ENCODE data around the gene IZUMO4.
"Not testable (repeated sequence)": the region's sequence is repeated elsewhere in the genome, so short reads cannot be mapped to it uniquely, and the experiment has no call there.

IZUMO4 gene

DNA sequence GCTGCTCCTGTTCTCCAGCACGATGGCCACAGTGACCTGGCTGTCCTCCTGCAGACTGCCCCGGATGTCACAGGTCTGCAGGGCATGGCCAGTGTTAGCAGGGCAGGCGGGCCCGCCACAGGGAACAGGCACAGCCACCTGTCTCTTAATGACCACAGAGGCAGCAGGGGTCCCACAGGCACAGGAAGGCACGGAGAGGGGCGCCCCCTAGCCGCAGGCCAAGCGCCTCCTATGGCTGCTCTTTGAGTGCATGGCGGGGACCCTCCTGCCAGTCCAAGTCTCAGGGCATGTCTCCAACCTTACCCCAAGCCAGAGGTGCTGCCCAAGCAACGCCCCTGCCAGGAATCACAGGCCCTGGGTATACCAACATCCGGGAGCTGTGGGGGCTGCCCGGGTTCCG, 14.1 kb downstream of the IZUMO4 start:
- no peak for DNase-seq

GRCh38 chr19:2111425-2111824, 14.7 kb downstream of the IZUMO4 start:
- DNase-seq, result no peak

DNA sequence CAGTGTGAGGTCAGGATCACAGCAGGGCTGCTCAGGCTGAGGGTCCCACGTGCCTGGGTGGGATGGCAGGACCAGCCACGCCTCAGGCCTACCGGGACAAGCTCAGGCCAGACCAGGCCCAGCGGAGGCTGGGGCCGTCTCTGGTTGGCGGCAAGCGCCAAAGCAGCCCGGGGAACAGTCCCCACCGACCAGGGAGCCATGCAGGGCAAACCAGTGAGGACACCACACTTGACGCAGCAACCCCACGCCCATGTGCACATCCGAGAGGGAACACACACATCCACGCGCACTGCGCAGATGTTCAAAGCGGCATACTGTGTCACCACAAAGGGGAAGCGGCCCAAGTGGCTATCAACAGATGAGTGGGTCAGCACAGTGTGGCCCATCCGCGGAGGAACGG, 15.2 kb downstream of the IZUMO4 start:
- no peak for DNase-seq

- DNase-seq, result peak in 1 of 2 donors; percentile 21
Observed at GRCh38 chr19:2112516-2113320, 16.0 kb downstream of the IZUMO4 start.

- DNase-seq, result no peak
Observed at GRCh38 chr19:2113439-2114211, 16.9 kb downstream of the IZUMO4 start.

- no peak for DNase-seq
Observed at GRCh38 chr19:2114218-2114617, 17.5 kb downstream of the IZUMO4 start.

DNA sequence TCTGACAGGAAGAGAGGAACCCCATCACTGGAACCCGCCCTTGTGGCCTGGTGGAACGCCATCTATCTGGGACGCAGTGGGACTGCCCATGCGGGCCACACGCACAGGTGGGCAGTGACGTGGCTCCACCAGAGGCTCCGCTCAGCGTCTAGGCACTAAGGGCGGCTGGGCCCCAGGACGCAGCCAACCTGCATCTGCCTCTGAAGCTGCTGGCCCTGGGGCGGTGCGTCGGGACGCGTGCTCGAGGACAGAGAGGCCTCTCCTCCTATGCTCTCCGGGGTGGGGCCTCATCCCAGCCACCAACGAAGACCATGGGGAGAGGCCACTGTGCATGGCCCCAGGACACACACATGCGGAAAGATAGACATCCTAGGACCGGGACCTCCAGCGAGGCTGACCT, 18.1 kb downstream of the IZUMO4 start:
- no peak for DNase-seq

DNA sequence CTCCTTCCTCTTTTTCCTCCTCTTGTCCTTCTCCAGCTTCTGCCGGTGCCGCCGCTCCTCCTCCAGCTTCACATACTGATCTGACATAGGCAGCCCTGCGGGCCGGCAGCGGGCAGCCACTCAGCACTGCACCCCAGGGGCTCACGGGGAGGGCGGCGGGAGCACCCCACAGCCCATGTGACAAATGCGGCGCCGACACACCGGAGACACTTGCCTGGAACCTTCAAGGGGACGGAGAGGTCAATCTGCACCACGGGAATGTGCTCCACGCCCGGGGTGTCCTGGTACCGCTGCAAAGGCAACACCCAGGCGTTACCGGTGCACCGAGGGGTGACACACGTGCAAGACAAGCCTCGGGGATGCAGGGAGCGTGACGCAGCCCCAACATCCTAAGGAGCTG, 18.6 kb downstream of the IZUMO4 start:
- DNase-seq, result no peak

DNA sequence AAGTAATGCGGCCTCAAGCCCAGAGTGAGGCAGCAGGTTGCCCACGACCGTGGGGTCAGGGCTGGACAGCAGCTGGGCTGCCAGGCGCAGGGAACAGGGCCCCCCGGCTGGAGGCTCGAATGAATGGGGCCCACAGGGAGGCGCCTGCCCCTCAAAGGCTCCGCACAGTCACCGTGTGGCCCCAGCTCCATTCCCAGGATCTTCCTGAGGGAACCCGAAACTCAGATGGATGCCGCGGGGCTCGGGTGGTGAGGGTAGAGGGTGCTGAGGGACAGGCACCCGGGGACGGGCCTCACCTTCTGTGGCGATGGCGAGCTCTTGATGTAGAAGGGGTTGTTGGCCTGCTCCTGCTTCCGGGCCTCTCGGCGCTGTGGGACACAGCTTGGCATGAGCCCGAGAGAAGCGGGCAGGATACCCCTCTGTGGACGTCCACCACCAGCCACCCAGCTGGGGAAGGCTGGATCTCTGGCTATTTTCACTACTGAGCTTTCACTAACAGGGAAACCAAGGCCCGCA, 19.3 kb downstream of the IZUMO4 start:
- no peak for DNase-seq

- no peak for DNase-seq
Observed at GRCh38 chr19:2116507-2116906, 19.8 kb downstream of the IZUMO4 start.

DNA sequence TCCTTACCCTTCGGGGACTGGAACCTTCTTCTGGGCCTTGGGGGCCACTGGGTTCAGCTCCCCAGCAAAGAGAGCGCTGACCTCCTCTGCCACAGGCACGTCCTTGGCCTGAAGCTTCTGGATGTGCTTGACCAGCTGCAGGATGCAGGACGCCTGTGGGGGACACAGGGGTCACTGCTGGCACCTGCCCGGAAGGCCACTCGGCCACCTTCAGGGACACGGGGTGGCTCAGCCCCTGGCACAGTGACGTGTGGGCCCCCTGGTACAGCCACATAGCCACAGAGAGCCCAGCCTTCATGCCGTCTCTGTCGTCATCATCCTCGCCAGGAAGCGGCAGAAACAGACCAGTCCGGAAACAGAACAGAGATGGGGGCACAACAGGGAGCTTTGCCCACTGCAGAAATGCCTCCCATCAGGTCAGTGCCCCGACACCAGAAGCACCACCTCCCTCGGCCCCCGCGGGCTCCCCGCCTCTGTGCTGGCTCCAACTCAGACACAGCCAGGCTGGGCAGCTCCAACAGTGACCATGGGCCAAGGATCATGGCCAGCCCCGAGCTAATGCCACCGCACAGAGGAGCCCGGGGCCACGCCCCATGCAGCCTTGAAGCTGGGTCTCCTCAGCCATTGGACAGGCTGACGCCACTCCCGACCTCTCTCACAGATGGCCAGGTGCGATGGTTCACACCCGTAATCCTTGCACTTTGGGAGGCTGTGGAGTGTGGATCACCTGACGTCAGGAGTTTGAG, 20.7 kb downstream of the IZUMO4 start:
- no peak for DNase-seq

DNA sequence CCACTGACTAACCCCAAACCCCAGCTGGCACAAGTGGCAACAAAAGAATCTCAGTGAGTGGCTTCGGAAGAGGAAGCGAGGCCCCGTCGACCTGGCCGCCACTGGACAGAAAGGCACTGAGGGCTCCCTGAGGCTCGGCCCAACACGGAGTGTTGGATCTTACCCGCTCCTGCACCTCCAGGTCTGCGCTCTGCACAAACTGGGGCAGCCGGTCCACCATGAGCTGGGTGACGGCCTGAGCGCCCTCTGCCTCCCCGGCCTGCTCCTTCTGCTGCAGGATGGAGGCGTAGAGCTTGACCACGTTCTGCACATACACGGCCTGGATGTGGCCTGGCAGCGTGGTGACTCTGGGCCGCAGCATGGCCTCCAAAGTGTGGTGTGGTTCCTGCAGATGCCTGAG, 21.7 kb downstream of the IZUMO4 start:
- DNase-seq, result no peak

GRCh38 chr19:2119921-2120785, 23.4 kb downstream of the IZUMO4 start:
- no peak for DNase-seq

GRCh38 chr19:2120821-2121220, 24.1 kb downstream of the IZUMO4 start:
- no peak for DNase-seq

DNA sequence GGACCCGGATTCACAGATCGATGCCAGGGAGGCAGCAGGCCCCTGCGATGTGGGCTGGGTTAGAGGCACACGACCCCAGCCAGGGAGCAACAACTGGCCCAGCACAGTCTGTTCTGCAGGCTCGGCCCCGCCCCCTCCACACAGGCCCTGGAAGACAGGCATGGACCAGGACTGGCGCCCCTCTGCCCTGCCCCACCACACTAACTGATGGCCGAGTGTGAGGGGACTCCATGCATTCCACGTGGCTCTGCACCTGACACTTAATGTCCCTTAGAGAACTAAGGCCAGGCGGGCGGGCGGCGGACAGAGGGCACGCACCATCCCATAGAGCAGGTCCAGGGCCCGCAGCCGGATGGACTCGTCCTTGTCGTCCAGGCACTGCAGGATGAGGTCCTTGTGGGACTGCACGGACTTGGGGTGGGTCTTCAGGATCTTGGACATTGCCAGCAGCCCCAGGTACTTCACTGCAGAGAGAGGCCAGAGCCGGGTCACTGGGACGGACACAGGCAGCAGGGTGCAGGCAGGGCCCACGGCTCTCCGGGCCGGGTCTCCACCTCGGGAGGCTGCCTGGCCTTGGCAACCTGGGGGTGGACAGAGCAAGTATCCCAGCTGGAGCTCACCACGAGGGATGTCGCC, 24.8 kb downstream of the IZUMO4 start:
- DNase-seq, result no peak

DNA sequence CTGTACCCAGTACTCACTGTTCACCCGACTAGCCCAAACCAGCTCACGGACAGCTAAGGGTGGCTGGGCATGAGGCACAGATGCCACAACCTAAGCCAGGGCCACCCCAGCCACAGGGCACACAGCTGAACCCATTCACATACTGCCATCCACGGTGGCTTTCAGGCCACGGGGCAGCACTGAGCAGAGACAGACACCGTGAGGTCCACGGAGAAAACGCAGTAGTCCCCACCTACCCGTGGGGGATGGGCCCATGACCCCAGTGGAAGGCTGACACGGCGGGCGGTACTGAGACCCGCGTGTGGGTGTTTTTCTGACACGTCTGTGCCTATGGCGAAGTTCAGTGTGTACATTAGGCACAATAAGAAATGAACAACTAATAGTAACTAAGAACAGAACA, 25.5 kb downstream of the IZUMO4 start:
- DNase-seq, result no peak

DNA sequence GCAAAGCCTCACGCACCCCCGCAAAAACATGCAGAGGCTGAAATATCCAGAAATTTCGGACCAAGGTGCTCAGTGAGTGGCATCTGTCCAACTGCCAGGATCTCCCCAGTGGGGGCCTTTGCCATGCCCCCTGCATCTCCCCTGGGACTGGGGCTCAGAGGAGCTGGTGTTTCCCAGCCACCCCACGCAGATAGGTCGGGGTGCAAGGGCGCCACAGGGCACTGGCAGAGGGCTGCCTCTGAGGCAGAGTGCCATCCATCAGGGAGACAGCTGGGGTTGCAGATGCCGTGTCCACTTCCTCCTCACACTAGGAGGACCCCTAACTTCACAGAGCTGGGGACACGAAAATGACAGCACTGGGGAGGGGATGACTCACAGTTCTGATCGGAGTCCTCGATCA, 26.3 kb downstream of the IZUMO4 start:
- DNase-seq, result no peak

DNA sequence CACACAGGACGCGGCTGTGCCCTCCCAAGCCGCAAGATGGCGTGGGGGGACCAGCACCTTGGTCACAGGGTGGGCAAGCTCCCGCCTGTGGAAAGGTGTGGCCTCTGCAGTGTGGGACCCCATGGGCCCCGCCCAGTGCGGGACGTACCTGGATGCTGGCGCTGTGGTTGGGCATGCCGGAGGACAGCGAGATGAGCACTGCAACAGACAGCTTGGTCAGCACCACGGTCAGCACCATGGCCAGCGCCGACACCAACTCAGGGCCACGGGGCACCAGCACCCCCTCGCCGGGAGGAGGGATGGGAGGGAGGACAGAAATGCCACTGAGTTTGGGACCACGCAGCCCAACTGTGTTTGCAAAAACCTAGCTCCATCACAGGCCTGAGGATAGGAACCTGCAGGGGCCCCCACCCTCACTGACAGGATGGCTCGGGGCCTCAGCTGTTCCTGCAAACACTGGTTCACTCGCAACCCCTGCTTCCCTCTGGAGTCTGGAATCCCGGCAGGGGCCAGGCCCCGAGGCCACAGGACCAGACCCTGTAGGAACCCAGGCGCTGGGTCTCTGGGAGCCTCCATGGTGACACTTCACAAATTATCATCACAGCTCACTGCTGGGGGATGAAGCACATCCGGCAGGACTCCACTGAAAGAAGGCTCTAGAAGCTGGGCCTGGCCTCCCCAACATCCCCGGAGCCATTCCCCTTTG, 27.1 kb downstream of the IZUMO4 start:
- no peak for DNase-seq

DNA sequence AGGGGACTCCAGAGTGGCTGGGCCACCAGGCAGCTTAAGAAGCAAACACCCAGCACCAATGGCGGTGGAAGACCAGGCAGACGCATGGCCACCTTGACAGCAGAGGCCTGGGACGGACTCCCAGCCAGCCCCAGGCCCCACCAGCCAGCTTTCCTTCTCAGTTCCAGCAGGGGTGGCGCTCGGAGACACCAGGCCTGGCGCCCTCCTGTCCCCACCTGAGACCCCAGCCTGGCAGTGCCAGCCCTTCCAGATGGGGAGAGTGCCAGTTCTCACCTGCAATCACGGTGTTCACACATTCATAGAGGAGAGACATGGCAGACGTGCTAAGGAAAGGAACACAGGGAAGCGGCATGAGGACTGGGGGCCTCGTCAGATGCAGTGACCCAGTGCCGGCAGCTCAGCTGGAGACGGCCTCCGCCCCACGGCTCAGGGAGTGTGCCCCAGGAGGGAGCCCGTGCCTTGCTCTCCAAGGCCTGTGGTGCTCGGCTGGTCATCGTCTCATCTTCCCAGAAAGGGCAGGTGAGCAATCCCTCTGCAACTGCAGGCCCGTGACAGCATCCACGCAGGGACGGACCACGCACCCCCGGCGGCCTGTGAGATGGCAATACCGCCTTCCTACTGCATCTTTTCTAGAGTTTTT, 30.3 kb downstream of the IZUMO4 start:
- no peak for DNase-seq

GRCh38 chr19:2127758-2128157, 31.0 kb downstream of the IZUMO4 start:
- DNase-seq, result no peak

DNA sequence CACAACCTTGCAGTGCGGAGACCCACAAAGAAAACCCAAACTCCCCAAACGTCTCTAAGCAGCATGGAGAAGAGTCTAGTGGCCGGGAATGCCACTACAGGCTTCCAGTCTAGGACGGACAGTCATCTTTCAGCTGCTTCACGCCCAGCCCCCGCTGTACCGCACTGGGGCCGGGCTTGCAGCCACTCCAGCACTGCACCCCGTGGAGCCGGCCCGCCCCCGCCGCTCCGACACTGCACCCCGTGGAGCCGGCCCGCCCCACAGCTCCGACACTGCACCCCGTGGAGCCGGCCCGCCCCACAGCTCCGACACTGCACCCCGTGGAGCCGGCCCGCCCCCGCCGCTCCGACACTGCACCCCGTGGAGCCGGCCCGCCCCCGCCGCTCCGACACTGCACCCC, 31.5 kb downstream of the IZUMO4 start:
- not testable (repeated sequence) for DNase-seq
